ENCODE results near the gene SMIM35.

The SMIM35 gene

DNA sequence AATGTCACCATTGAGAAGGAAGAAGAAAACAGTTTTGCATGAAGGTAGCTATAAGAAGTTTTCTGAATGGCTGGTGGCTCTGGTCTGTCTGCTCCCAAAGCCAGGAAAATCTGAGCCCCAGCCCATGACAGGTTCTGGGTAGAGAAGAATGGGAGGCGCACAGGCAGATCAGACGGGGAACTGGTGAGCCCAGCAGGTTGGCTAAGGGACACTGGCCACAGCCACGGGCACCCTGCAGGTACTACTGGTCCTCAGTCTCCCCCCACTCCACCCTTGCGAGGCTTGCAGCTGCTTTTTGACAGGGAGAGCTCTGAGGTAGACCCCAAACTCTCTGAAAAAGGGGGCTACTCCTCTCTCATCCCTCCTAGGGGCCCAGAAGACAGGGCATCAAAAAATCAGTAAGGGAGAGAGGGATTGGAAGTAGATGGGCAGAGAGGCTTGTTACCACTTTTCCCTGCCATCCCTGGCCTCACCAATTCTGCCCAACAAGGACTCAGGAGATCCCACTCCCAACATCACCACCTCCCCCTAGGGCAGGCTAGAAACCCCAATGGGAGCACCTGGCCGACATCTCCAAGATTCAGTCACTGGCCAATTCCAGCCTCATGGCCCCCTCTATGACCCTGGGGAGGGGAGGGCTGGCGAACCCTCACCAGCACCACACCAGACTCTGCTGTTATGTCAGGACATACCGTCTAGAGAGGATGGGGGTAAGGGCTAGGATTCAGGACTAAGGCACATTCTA lies 48.5 kb upstream of the SMIM35 start:
- no peak for ATAC-seq
- TF ChIP-seq ZFP30 (CRISPR knock-in tag; IDR thresholded peaks at IDR 0.05) = no peak
- TF ChIP-seq ZNF8 (CRISPR knock-in tag; IDR thresholded peaks at IDR 0.05) = no peak
- no peak for TF ChIP-seq CSDC2 (CRISPR knock-in tag; IDR thresholded peaks at IDR 0.05)
- TF ChIP-seq OSR1 (CRISPR knock-in tag; IDR thresholded peaks at IDR 0.05) = no peak

DNA sequence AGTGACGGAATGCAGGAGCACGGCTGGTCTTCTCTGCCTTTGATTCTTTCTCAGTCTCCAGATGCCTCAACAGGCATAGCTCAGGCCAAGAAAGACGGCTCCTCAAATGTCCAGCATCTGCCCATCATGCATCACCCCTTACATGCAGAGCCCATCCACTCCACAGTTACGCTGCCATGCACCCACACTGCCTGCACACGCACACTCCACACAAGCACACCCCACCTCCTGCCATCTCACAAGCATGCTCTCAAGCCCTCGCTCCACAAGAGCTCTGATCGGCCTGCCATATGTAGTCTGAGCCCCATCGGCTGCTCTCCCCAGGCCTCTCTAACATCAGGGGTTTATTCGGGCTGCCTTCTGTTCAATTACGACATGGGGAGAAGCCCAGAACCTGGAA lies 47.1 kb upstream of the SMIM35 start:
- no peak for ATAC-seq
- TF ChIP-seq GLIS3 (CRISPR knock-in tag; IDR thresholded peaks at IDR 0.05) (no peak), BACH2 (CRISPR knock-in tag; IDR thresholded peaks at IDR 0.05; ENCODE audit: borderline replicate concordance) (no peak), ZNF8 (CRISPR knock-in tag; IDR thresholded peaks at IDR 0.05) (no peak), ISL1 (CRISPR knock-in tag; IDR thresholded peaks at IDR 0.05) (no peak)
- TF ChIP-seq, protein P1, sequence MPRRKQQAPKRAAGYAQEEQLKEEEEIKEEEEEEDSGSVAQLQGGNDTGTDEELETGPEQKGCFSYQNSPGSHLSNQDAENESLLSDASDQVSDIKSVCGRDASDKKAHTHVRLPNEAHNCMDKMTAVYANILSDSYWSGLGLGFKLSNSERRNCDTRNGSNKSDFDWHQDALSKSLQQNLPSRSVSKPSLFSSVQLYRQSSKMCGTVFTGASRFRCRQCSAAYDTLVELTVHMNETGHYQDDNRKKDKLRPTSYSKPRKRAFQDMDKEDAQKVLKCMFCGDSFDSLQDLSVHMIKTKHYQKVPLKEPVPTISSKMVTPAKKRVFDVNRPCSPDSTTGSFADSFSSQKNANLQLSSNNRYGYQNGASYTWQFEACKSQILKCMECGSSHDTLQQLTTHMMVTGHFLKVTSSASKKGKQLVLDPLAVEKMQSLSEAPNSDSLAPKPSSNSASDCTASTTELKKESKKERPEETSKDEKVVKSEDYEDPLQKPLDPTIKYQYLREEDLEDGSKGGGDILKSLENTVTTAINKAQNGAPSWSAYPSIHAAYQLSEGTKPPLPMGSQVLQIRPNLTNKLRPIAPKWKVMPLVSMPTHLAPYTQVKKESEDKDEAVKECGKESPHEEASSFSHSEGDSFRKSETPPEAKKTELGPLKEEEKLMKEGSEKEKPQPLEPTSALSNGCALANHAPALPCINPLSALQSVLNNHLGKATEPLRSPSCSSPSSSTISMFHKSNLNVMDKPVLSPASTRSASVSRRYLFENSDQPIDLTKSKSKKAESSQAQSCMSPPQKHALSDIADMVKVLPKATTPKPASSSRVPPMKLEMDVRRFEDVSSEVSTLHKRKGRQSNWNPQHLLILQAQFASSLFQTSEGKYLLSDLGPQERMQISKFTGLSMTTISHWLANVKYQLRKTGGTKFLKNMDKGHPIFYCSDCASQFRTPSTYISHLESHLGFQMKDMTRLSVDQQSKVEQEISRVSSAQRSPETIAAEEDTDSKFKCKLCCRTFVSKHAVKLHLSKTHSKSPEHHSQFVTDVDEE (CRISPR knock-in tag; IDR thresholded peaks at IDR 0.05) = no peak
- TF ChIP-seq, protein P2, sequence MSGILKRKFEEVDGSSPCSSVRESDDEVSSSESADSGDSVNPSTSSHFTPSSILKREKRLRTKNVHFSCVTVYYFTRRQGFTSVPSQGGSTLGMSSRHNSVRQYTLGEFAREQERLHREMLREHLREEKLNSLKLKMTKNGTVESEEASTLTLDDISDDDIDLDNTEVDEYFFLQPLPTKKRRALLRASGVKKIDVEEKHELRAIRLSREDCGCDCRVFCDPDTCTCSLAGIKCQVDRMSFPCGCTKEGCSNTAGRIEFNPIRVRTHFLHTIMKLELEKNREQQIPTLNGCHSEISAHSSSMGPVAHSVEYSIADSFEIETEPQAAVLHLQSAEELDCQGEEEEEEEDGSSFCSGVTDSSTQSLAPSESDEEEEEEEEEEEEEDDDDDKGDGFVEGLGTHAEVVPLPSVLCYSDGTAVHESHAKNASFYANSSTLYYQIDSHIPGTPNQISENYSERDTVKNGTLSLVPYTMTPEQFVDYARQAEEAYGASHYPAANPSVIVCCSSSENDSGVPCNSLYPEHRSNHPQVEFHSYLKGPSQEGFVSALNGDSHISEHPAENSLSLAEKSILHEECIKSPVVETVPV (CRISPR knock-in tag; IDR thresholded peaks at IDR 0.05) = no peak

DNA sequence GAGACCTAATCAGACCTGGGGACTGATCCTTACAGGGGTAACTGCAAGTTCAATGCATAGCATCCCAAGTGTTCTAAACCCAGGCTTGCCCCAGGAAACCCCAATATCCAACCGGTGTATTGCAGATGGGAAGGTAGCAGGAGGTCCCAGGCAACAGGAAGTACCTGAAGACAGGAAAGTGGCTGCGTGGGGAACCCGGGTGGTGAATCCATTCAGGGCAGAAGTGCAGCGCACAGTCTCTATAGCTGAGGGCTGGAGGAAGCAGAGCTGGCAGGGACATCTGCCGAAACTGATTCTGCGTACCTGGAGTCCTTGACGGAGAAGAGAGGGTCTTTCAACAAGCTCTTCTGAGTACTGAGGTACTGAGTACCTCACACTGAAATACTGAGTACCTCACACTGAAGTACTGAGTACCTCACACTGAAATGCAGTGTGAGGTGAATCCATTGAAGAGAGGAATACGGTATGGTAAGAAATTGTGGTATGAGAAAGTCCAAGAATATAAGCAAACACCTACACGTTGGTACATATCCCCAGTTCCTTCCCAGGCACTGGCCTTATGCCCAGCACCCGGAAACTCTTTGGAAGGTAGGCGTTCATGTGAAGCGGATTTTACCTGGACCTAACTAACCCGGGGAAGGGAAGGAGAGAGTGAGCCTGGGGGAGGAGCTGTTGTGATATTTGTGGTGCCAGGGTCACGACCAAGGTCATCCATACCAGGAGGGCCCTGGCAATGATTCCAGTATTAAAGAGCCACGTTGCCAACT lies 45.8 kb upstream of the SMIM35 start:
- ATAC-seq = no peak
- TF ChIP-seq ESRRG (CRISPR knock-in tag; IDR thresholded peaks at IDR 0.05) = no peak
- TF ChIP-seq, protein P3, sequence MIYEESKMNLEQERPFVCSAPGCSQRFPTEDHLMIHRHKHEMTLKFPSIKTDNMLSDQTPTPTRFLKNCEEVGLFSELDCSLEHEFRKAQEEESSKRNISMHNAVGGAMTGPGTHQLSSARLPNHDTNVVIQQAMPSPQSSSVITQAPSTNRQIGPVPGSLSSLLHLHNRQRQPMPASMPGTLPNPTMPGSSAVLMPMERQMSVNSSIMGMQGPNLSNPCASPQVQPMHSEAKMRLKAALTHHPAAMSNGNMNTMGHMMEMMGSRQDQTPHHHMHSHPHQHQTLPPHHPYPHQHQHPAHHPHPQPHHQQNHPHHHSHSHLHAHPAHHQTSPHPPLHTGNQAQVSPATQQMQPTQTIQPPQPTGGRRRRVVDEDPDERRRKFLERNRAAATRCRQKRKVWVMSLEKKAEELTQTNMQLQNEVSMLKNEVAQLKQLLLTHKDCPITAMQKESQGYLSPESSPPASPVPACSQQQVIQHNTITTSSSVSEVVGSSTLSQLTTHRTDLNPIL (CRISPR knock-in tag; IDR thresholded peaks at IDR 0.05; ENCODE audit: low read depth) = no peak
- TF ChIP-seq, protein P4, sequence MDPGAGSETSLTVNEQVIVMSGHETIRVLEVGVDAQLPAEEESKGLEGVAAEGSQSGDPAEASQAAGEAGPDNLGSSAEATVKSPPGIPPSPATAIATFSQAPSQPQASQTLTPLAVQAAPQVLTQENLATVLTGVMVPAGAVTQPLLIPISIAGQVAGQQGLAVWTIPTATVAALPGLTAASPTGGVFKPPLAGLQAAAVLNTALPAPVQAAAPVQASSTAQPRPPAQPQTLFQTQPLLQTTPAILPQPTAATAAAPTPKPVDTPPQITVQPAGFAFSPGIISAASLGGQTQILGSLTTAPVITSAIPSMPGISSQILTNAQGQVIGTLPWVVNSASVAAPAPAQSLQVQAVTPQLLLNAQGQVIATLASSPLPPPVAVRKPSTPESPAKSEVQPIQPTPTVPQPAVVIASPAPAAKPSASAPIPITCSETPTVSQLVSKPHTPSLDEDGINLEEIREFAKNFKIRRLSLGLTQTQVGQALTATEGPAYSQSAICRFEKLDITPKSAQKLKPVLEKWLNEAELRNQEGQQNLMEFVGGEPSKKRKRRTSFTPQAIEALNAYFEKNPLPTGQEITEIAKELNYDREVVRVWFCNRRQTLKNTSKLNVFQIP (CRISPR knock-in tag; IDR thresholded peaks at IDR 0.05; ENCODE audit: borderline replicate concordance, low read depth) = no peak
- TF ChIP-seq CSDC2 (CRISPR knock-in tag; IDR thresholded peaks at IDR 0.05) = no peak
- no peak for TF ChIP-seq ZFP30 (CRISPR knock-in tag; IDR thresholded peaks at IDR 0.05)
- TF ChIP-seq ZNF8 (CRISPR knock-in tag; IDR thresholded peaks at IDR 0.05) = no peak
- TF ChIP-seq, protein P2 (CRISPR knock-in tag; IDR thresholded peaks at IDR 0.05) = no peak
- no peak for TF ChIP-seq SNAI2 (CRISPR knock-in tag; IDR thresholded peaks at IDR 0.05)
- no peak for TF ChIP-seq ARNTL (CRISPR knock-in tag; IDR thresholded peaks at IDR 0.05; ENCODE audit: borderline replicate concordance, low read depth)
- TF ChIP-seq GLIS3 (CRISPR knock-in tag; IDR thresholded peaks at IDR 0.05) = no peak
- TF ChIP-seq, protein P1 (CRISPR knock-in tag; IDR thresholded peaks at IDR 0.05) = no peak
- TF ChIP-seq ZNF565 (CRISPR knock-in tag; conservative IDR thresholded peaks at IDR 0.05; ENCODE audit: low read depth) = no peak
- TF ChIP-seq, protein P5, sequence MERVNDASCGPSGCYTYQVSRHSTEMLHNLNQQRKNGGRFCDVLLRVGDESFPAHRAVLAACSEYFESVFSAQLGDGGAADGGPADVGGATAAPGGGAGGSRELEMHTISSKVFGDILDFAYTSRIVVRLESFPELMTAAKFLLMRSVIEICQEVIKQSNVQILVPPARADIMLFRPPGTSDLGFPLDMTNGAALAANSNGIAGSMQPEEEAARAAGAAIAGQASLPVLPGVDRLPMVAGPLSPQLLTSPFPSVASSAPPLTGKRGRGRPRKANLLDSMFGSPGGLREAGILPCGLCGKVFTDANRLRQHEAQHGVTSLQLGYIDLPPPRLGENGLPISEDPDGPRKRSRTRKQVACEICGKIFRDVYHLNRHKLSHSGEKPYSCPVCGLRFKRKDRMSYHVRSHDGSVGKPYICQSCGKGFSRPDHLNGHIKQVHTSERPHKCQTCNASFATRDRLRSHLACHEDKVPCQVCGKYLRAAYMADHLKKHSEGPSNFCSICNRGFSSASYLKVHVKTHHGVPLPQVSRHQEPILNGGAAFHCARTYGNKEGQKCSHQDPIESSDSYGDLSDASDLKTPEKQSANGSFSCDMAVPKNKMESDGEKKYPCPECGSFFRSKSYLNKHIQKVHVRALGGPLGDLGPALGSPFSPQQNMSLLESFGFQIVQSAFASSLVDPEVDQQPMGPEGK (CRISPR knock-in tag; IDR thresholded peaks at IDR 0.05; ENCODE audit: borderline replicate concordance) = no peak

Measured in SK-N-SH treated with all-trans-retinoic acid at 6 μM for 48 hours (cell line).